ENCODE data around the gene HLA-DMB.

DNA sequence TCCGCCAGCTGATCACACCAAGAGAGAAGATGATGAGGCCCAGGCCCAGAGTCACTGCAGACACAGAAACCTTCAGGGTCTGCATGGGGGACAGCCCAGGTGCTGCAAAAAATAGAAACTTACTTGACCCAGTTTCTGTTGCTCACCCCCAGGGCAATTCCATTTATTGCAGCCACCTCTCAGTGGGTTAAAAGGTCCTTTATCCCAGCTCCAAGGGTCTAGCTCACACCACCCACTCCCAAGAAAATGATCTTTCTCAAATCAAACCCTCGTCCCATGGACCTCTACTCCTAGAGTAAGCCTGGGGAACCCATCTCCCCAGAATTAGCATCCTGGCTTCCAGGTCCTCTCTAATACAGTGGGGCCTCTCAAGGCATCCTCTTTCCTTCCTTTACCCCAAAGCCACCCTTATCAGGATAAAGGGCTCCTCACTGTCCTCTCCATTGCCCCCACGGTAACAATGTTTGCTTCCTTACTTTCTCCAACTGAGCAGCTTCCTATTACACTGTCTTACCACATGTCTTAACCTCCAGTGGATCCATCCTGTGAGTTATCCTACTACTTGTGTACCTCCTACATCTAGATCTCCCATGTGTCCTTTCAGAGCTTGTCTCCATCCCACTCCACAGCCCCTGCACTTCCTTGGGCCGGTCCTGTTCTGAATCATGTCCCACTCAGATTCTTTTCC is 5.1 kb downstream of the HLA-DMB start:
- TF ChIP-seq, protein P1, sequence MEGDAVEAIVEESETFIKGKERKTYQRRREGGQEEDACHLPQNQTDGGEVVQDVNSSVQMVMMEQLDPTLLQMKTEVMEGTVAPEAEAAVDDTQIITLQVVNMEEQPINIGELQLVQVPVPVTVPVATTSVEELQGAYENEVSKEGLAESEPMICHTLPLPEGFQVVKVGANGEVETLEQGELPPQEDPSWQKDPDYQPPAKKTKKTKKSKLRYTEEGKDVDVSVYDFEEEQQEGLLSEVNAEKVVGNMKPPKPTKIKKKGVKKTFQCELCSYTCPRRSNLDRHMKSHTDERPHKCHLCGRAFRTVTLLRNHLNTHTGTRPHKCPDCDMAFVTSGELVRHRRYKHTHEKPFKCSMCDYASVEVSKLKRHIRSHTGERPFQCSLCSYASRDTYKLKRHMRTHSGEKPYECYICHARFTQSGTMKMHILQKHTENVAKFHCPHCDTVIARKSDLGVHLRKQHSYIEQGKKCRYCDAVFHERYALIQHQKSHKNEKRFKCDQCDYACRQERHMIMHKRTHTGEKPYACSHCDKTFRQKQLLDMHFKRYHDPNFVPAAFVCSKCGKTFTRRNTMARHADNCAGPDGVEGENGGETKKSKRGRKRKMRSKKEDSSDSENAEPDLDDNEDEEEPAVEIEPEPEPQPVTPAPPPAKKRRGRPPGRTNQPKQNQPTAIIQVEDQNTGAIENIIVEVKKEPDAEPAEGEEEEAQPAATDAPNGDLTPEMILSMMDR (IDR thresholded peaks at IDR 0.05) = no peak
- no peak for TF ChIP-seq POLR2A (IDR thresholded peaks at IDR 0.05)
